HepG2 (cell line): Measurements from ENCODE around the gene SS18L1. TPM values are rescaled to one million over a fixed set of nuclear protein-coding genes. Genes with fewer than 3 reads are reported as not detected.

Source experiments
- MIXL1 ChIP-seq: IDR thresholded peaks from 2 replicates; pipeline ENCODE4 v1.6.1; 2016
- SAP130 ChIP-seq: IDR thresholded peaks from 2 replicates; pipeline ENCODE4 v1.6.1; 2016; ENCODE audit warnings: low read depth
- ZBTB38 ChIP-seq: sonication (generic); formaldehyde crosslinking; IDR thresholded peaks from 2 replicates; pipeline ENCODE4 v1.5.1; 2020; ENCODE audit warnings: mild to moderate bottlenecking, missing genetic modification reagents
- ZNF10 ChIP-seq: sonication (generic); formaldehyde crosslinking; IDR thresholded peaks from 2 replicates; pipeline ENCODE4 v1.4.0; 2020; ENCODE audit warnings: mild to moderate bottlenecking, low read depth, missing genetic modification reagents, borderline replicate concordance
- ZNF441 ChIP-seq: sonication (generic); formaldehyde crosslinking; IDR thresholded peaks from 2 replicates; pipeline ENCODE4 v1.7.0; 2021; ENCODE audit warnings: missing genetic modification reagents, borderline replicate concordance
- ZNF558 ChIP-seq: sonication (generic); formaldehyde crosslinking; IDR thresholded peaks from 2 replicates; pipeline ENCODE4 v1.9.0; 2022; ENCODE audit warnings: mild to moderate bottlenecking, missing genetic modification reagents, borderline replicate concordance
- ZNF570 ChIP-seq: sonication (generic); formaldehyde crosslinking; IDR thresholded peaks from 2 replicates; pipeline ENCODE4 v1.4.0; 2020; ENCODE audit warnings: mild to moderate bottlenecking, missing genetic modification reagents, borderline replicate concordance
- ZNF724P ChIP-seq: sonication (generic); formaldehyde crosslinking; IDR thresholded peaks from 2 replicates; pipeline ENCODE4 v1.8.0; 2022; ENCODE audit warnings: missing genetic modification reagents, borderline replicate concordance
- polyA plus RNA-seq, 8 experiments: library from polyadenylated mRNA; depleted of rRNA in 3 of 8; stranded (reverse) in 7 of 8; unstranded in 1 of 8; fragments of >200 nt; fragmentation: Illumina TruSeq in 4 of 8; extraction: Trizol in 4 of 8; gene quantifications; 2 replicates each; pipeline versions ENCODE4 v1.2.1 to v1.2.3, GENCODE V29; 2011 to 2016; ENCODE audit warnings: low read depth in 4 of 8, missing spikeins in 1 of 8, mixed read lengths in 1 of 8; ENCODE audit not compliant: insufficient read depth in 1 of 8
- total RNA-seq, 5 experiments: library from RNA; depleted of rRNA; stranded (reverse); fragments of >200 nt; fragmentation: Illumina TruSeq; extraction: Trizol; gene quantifications; 2 replicates each; pipeline ENCODE4 v1.2.3, GENCODE V29; 2016; ENCODE audit warnings: low read depth in 1 of 5
- TF ChIP-seq, protein P1 (sequence below): conservative IDR thresholded peaks from 2 replicates; pipeline ENCODE4 v1.6.1; 2018; ENCODE audit warnings: missing genetic modification reagents
- TF ChIP-seq, protein P2 (sequence below): sonication (generic); formaldehyde crosslinking; IDR thresholded peaks from 2 replicates; pipeline ENCODE4 v1.8.0; 2022; ENCODE audit warnings: low read depth, missing genetic modification reagents
- TF ChIP-seq, protein P3 (sequence below): sonication (generic); formaldehyde crosslinking; IDR thresholded peaks from 2 replicates; pipeline ENCODE4 v1.8.1; 2023; ENCODE audit warnings: mild to moderate bottlenecking, missing genetic modification reagents, borderline replicate concordance
- TF ChIP-seq, protein P4 (sequence below): sonication (generic); formaldehyde crosslinking; IDR thresholded peaks from 2 replicates; pipeline ENCODE4 v1.4.0; 2020; ENCODE audit warnings: missing genetic modification reagents
- TF ChIP-seq, protein P5 (sequence below), 2 experiments: sonication (generic) in 1 of 2; formaldehyde crosslinking in 1 of 2; IDR thresholded peaks; 2 replicates each; pipeline versions ENCODE4 v1.4.0 to v1.6.1; 2018 to 2020; ENCODE audit warnings: missing genetic modification reagents in 2 of 2, borderline replicate concordance in 1 of 2, low read depth in 1 of 2, mild to moderate bottlenecking in 1 of 2, missing biosample characterization in 1 of 2
- TF ChIP-seq, protein P6 (sequence below): sonication (generic); formaldehyde crosslinking; IDR thresholded peaks from 2 replicates; pipeline ENCODE4 v1.8.1; 2022; ENCODE audit warnings: mild to moderate bottlenecking, missing genetic modification reagents
- TF ChIP-seq, protein P7 (sequence below): sonication (generic); formaldehyde crosslinking; IDR thresholded peaks from 2 replicates; pipeline ENCODE4 v1.5.0; 2020; ENCODE audit warnings: missing genetic modification reagents, mild to moderate bottlenecking, borderline replicate concordance

Gene SS18L1
- total and polyA plus RNA-seq, 2 of the 13 experiments (the other 11 are each of a cell fraction or from before 2014, with no cell fraction given): 17.8 to 27.6 TPM

DNA sequence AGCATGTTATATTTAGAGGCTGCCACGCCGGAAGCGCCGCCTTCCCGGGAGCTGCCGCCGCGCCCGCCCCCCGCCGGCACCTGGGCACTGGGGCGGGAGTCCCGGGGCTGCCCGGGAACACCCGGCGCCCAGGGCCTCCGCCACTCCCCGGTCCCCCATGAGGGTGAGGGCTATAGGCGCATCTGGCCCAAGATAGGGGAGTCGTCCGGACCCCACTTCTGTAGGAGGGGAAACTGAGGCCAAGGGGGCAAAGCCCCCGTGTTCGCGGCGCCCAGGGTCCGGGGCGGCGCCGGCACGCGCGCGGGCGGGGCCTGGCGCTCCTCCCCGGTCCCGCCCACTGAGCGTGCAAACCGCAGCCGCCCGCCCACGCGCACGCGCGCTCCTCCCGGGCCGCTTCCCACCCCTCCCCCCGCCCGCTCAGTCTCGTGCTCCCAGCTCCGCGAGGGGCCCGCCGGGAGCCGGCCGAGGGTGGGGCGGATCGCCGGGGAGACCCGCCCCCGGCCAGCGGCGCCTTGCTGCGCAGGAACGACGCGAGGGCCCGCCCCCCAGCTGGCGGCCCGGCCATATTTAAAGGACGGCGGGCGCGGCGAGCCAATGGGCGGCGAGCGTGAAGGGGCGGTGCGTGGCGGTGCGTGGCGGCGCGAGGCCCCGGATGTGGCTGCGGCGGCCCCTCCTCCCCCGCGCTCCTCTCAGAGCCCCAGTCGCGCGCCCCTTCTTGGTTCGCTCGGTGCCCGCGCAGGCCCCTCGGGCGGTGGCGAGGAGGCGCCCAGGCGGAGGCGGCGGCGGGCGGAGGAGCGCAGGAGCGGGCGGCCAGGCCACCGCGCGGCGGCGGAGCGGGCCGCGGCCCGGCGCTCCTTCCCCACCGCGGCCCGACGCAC, 21.6 kb upstream of the SS18L1 start, which contains the start of gene LSM14B (continued):
- TF ChIP-seq, protein P1, sequence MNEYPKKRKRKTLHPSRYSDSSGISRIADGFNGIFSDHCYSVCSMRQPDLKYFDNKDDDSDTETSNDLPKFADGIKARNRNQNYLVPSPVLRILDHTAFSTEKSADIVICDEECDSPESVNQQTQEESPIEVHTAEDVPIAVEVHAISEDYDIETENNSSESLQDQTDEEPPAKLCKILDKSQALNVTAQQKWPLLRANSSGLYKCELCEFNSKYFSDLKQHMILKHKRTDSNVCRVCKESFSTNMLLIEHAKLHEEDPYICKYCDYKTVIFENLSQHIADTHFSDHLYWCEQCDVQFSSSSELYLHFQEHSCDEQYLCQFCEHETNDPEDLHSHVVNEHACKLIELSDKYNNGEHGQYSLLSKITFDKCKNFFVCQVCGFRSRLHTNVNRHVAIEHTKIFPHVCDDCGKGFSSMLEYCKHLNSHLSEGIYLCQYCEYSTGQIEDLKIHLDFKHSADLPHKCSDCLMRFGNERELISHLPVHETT (CRISPR knock-in tag): peak; percentile 77; the same call in 1 of the 2 replicates
- TF ChIP-seq SAP130 (CRISPR knock-in tag): peak; percentile 87
- TF ChIP-seq, protein P2, sequence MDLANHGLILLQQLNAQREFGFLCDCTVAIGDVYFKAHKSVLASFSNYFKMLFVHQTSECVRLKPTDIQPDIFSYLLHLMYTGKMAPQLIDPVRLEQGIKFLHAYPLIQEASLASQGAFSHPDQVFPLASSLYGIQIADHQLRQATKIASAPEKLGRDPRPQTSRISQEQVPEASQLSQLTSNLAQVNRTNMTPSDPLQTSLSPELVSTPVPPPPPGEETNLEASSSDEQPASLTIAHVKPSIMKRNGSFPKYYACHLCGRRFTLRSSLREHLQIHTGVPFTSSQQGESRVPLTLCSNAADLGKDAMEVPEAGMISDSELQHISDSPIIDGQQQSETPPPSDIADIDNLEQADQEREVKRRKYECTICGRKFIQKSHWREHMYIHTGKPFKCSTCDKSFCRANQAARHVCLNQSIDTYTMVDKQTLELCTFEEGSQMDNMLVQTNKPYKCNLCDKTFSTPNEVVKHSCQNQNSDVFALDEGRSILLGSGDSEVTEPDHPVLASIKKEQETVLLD (CRISPR knock-in tag): peak; percentile 97
- peak; percentile 16; the same call in 1 of the 2 replicates for TF ChIP-seq ZBTB38 (CRISPR knock-in tag)
- TF ChIP-seq, protein P3, sequence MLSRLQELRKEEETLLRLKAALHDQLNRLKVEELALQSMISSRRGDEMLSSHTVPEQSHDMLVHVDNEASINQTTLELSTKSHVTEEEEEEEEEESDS: no peak; the same call in none of the 2 replicates
- no peak; the same call in 1 of the 2 replicates for TF ChIP-seq ZNF558 (CRISPR knock-in tag)
- TF ChIP-seq, protein P4, sequence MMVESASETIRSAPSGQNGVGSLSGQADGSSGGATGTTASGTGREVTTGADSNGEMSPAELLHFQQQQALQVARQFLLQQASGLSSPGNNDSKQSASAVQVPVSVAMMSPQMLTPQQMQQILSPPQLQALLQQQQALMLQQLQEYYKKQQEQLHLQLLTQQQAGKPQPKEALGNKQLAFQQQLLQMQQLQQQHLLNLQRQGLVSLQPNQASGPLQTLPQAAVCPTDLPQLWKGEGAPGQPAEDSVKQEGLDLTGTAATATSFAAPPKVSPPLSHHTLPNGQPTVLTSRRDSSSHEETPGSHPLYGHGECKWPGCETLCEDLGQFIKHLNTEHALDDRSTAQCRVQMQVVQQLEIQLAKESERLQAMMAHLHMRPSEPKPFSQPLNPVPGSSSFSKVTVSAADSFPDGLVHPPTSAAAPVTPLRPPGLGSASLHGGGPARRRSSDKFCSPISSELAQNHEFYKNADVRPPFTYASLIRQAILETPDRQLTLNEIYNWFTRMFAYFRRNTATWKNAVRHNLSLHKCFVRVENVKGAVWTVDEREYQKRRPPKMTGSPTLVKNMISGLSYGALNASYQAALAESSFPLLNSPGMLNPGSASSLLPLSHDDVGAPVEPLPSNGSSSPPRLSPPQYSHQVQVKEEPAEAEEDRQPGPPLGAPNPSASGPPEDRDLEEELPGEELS: no peak
- peak; percentile 7; the same call in 1 of the 2 replicates for TF ChIP-seq ZNF441
- TF ChIP-seq ZNF10: no peak
- no peak for TF ChIP-seq MIXL1 (CRISPR knock-in tag)
- TF ChIP-seq, protein P5, sequence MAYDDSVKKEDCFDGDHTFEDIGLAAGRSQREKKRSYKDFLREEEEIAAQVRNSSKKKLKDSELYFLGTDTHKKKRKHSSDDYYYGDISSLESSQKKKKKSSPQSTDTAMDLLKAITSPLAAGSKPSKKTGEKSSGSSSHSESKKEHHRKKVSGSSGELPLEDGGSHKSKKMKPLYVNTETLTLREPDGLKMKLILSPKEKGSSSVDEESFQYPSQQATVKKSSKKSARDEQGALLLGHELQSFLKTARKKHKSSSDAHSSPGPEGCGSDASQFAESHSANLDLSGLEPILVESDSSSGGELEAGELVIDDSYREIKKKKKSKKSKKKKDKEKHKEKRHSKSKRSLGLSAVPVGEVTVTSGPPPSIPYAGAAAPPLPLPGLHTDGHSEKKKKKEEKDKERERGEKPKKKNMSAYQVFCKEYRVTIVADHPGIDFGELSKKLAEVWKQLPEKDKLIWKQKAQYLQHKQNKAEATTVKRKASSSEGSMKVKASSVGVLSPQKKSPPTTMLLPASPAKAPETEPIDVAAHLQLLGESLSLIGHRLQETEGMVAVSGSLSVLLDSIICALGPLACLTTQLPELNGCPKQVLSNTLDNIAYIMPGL (CRISPR knock-in tag; IDR thresholded peaks at IDR 0.05; ENCODE audit: borderline replicate concordance in 1 of 2, low read depth in 1 of 2): peak; percentile 18 to 79; a peak in 2 of 4 replicates
- peak; percentile 96 for TF ChIP-seq ZNF724P
- TF ChIP-seq, protein P6, sequence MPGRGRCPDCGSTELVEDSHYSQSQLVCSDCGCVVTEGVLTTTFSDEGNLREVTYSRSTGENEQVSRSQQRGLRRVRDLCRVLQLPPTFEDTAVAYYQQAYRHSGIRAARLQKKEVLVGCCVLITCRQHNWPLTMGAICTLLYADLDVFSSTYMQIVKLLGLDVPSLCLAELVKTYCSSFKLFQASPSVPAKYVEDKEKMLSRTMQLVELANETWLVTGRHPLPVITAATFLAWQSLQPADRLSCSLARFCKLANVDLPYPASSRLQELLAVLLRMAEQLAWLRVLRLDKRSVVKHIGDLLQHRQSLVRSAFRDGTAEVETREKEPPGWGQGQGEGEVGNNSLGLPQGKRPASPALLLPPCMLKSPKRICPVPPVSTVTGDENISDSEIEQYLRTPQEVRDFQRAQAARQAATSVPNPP (CRISPR knock-in tag): peak; percentile 56
- no peak for TF ChIP-seq ZNF570 (CRISPR knock-in tag)
- TF ChIP-seq, protein P7, sequence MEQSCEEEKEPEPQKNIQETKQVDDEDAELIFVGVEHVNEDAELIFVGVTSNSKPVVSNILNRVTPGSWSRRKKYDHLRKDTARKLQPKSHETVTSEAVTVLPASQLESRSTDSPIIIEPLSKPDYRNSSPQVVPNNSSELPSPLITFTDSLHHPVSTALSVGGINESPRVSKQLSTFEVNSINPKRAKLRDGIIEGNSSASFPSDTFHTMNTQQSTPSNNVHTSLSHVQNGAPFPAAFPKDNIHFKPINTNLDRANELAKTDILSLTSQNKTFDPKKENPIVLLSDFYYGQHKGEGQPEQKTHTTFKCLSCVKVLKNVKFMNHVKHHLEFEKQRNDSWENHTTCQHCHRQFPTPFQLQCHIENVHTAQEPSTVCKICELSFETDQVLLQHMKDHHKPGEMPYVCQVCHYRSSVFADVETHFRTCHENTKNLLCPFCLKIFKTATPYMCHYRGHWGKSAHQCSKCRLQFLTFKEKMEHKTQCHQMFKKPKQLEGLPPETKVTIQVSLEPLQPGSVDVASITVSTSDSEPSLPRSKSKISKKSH (CRISPR knock-in tag): peak; percentile 49
